GM21390 (cell line): ENCODE measurements around the gene KCNQ5.
A peak's percentile ranks its signal among the peaks of the same experiment; 100 is the strongest.

Experiments used
- ATAC-seq: cut with Tn5 transposase; IDR thresholded peaks from one replicate; pipeline ENCODE4 v1.9.1; 2021; ENCODE audit not compliant: unreplicated experiment

The KCNQ5 gene

GRCh38 chr6:73041051-73041450 is 419.2 kb downstream of the KCNQ5 start:
- ATAC-seq: no peak

- no peak for ATAC-seq
These were observed 421.0 kb downstream of the KCNQ5 start for GRCh38 chr6:73042892-73043291.

- no peak for ATAC-seq
These were observed 421.6 kb downstream of the KCNQ5 start for GRCh38 chr6:73043446-73043845.

GRCh38 chr6:73045609-73046008 is 423.7 kb downstream of the KCNQ5 start:
- no peak for ATAC-seq

GRCh38 chr6:73047801-73048200 is 425.9 kb downstream of the KCNQ5 start:
- no peak for ATAC-seq

- no peak for ATAC-seq
These were observed 428.2 kb downstream of the KCNQ5 start for GRCh38 chr6:73049971-73050594.

- ATAC-seq: no peak
These were observed 428.8 kb downstream of the KCNQ5 start for GRCh38 chr6:73050706-73051105.

GRCh38 chr6:73051147-73051546 is 429.3 kb downstream of the KCNQ5 start:
- no peak for ATAC-seq

GRCh38 chr6:73054958-73055357 is 433.1 kb downstream of the KCNQ5 start:
- no peak for ATAC-seq

GRCh38 chr6:73058736-73059135 is 436.9 kb downstream of the KCNQ5 start:
- no peak for ATAC-seq

- no peak for ATAC-seq
These were observed 440.3 kb downstream of the KCNQ5 start for GRCh38 chr6:73062130-73062529.

GRCh38 chr6:73062837-73063236 is 441.0 kb downstream of the KCNQ5 start:
- ATAC-seq: no peak

- no peak for ATAC-seq
These were observed 442.4 kb downstream of the KCNQ5 start for GRCh38 chr6:73064266-73064665.

GRCh38 chr6:73073238-73073637 is 451.4 kb downstream of the KCNQ5 start:
- ATAC-seq: no peak

GRCh38 chr6:73074175-73074574 is 452.3 kb downstream of the KCNQ5 start:
- ATAC-seq: no peak

- ATAC-seq: no peak
These were observed 454.5 kb downstream of the KCNQ5 start for GRCh38 chr6:73076211-73076954.

- no peak for ATAC-seq
These were observed 456.5 kb downstream of the KCNQ5 start for GRCh38 chr6:73078333-73078862.

- no peak for ATAC-seq
These were observed 457.2 kb downstream of the KCNQ5 start for GRCh38 chr6:73078908-73079610.

GRCh38 chr6:73079611-73079955 is 457.7 kb downstream of the KCNQ5 start:
- ATAC-seq: no peak

GRCh38 chr6:73079978-73080377 is 458.1 kb downstream of the KCNQ5 start:
- peak; percentile 65 for ATAC-seq

- ATAC-seq: no peak
These were observed 460.1 kb downstream of the KCNQ5 start for GRCh38 chr6:73081955-73082354.

GRCh38 chr6:73083886-73084285 is 462.0 kb downstream of the KCNQ5 start:
- no peak for ATAC-seq
